K562 (cell line): ENCODE measurements around the gene TGFB1I1.

ENCODE experiments used
- CTCF ChIP-seq, 3 experiments: IDR thresholded peaks in 2 of 3; conservative IDR thresholded peaks in 1 of 3; 2 replicates each; pipeline ENCODE4 v1.5.1; 2011 to 2012; ENCODE audit warnings: low read length in 3 of 3, mild to moderate bottlenecking in 3 of 3, control low read depth in 2 of 3, improper control_type of control experiment in 1 of 3, inconsistent platforms in 1 of 3, low read depth in 1 of 3, mixed read lengths in 1 of 3, moderate library complexity in 1 of 3; ENCODE audit not compliant: insufficient read depth in 2 of 3
- TRIM24 ChIP-seq, 2 experiments: fragments of 450-650 bp; IDR thresholded peaks; 2 replicates each; pipeline ENCODE4 v1.6.1; 2016

- no peak for TF ChIP-seq CTCF (IDR thresholded peaks at IDR 0.05 in 2 of 3, conservative IDR thresholded peaks at IDR 0.05 in 1 of 3; ENCODE audit: insufficient read depth in 2 of 3, low read depth in 1 of 3, low read length in 3 of 3)
- TF ChIP-seq TRIM24 (IDR thresholded peaks at IDR 0.05), result no peak
Measured at GRCh38 chr16:31505483-31505882, 33.5 kb downstream of the TGFB1I1 start.
